RPMI7951 (cell line): Measurements from ENCODE around the gene AFAP1. TPM values are rescaled to one million over a fixed set of nuclear protein-coding genes. Genes with fewer than 3 reads are reported as not detected.

Experiments
- DNase-seq: peaks from one replicate; pipeline ENCODE4 v3.0.0-alpha.2; 2012; ENCODE audit warnings: low read depth
- total RNA-seq: library from RNA; depleted of rRNA; stranded (reverse); fragments of >200 nt; shearing (Covaris generic); gene quantifications from 2 replicates; pipeline ENCODE4 v1.2.3, GENCODE V29; 2014

Gene AFAP1
- total RNA-seq, 1 experiment from 2014 or later = 31.4 TPM

- DNase-seq = no peak
These were observed 153.1 kb downstream of the AFAP1 start for GRCh38 chr4:7786517-7786916.

- DNase-seq = no peak
These were observed 153.6 kb downstream of the AFAP1 start for GRCh38 chr4:7786040-7786439.

GRCh38 chr4:7785017-7785416 lies 154.6 kb downstream of the AFAP1 start:
- no peak for DNase-seq

DNA sequence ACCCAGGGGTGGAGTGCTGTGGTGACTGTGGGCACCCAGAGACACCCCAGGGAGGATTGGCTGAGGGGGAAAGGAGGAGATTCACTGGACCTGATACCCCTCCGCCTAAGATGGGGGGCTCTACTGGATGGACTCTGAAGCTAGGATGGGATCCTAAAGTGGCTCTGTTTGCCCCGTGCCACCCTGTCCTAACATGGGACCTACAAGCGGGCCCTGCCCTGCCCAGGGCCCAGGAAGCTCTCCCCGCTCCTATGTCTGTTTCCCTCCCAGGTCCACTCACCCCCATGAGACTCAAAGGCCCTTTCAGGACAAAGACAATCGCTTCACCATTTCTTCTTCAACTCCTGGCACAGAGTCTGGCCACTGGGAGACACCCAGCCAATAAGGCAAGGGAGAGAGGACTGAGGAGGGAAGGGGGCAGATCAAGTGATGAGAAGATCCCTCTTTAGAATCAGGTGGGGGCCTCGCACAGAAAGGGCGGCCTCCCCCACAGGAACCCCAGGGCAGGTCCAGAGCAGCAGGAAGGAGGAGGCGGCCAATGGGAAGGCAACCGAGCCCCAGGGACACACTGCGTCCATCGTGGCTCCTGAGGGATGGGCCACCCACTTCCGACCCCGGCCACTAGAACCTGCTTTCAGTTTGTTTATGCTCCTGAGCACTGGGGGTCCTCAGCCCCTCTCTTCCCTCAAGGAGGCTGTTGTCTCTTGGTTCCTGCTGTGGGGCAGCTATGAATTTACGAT lies 155.4 kb downstream of the AFAP1 start:
- no peak for DNase-seq

- no peak for DNase-seq
These were observed 156.1 kb downstream of the AFAP1 start for GRCh38 chr4:7783541-7783940.

- no peak for DNase-seq
These were observed 156.9 kb downstream of the AFAP1 start for GRCh38 chr4:7782783-7783182.

GRCh38 chr4:7781993-7782392 lies 157.7 kb downstream of the AFAP1 start:
- DNase-seq = no peak

GRCh38 chr4:7781366-7781765 lies 158.3 kb downstream of the AFAP1 start:
- no peak for DNase-seq

GRCh38 chr4:7780751-7781348 lies 158.8 kb downstream of the AFAP1 start:
- DNase-seq = no peak

GRCh38 chr4:7779432-7779768 lies 160.3 kb downstream of the AFAP1 start:
- DNase-seq = no peak

GRCh38 chr4:7778510-7779431 lies 160.9 kb downstream of the AFAP1 start:
- DNase-seq = no peak

DNA sequence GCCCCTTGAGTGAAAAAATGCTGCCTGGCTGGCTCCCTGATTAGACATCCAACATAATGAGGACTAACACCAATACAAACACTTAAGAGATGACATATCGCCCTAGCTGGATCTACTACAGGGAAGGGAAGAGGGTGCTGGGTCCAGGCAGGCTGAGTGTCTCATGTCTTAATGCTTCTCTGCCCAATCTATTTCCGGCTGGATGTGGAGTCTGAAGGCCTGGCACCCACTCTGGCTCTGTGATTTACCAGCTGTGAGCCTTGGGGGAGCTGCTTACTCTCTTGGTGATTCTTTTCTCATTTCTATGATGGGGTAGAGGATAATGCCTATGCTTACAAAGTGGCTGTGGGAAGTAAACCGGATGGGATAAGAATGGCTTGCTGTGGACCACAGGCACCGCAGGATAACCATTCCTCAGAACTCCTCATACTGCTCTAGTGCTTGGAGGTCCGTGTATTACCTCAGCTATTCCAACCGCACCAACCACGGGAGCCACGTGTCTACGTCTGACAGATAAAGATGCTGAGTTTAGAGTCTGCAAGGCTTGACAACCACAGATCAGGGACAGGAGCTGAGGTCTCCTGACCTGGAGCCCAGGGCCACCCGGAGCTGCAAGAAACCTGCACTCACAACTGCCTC lies 161.7 kb downstream of the AFAP1 start:
- DNase-seq = no peak

- no peak for DNase-seq
These were observed 162.5 kb downstream of the AFAP1 start for GRCh38 chr4:7777017-7777710.

DNA sequence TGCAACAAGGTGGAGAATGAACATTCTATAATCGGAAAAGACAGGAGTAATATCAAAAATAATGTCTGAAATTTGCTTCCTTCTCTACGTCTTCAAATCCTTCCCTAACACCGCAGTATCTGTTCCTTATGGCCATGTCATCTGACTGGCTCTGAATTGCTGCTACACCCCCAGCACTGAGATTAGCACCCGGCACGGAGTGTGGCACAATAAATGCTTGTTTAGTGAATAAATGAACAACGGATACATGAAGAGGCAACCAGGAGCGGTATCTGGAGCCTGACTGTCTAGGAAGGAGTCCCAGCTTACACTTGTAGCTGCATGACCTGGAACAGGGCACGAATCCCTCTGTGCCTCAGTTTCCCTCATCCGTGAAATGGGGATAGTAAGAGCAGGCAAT lies 164.3 kb downstream of the AFAP1 start:
- DNase-seq = no peak

DNA sequence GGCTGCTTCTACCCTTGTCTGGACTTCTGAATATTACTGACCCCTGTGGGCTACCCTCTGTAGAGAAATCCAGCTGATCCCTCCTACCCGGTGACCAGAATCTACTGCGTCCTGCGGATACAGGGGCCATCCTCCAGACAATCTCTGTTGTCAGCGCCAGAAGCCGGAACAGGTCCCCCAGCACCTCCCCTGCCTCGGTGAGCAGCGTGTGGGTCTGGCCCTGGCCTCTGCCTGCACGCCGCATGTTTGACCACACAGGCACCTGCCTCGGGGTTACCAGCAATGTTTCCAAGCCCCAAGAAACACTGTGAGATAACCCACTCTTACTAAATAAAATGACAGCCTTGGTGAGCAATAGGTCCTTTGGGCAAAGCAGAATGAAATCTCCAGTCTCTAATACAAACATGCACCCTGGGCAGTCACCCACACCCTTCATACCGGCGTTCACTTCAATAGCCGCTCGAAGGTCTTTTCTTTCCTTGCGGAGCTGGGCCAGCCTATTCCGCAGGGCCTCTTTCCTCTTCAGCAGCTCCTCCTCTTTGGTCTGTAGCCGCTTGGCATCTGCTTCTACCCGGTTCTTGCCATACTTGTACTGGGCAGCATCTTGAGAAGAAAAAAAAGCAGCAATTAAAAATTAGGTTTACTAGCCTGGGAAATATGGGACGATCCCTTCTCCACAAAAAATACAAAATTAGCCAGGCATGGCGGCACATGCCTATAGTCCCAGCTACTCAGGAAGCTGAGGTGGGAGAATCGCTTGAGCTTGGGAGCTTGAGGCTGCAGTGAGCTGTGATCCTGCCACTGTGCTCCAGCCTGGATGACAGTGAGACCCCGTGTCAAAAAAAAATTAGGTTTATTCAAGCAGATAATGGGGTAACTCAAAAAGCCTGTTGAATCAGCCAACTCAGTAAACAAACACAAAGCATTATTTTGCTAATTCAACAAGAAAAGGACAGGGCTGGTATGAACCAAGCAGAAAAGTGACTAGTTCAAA lies 165.1 kb downstream of the AFAP1 start:
- no peak for DNase-seq

- DNase-seq = no peak
These were observed 166.1 kb downstream of the AFAP1 start for GRCh38 chr4:7773401-7774180.

DNA sequence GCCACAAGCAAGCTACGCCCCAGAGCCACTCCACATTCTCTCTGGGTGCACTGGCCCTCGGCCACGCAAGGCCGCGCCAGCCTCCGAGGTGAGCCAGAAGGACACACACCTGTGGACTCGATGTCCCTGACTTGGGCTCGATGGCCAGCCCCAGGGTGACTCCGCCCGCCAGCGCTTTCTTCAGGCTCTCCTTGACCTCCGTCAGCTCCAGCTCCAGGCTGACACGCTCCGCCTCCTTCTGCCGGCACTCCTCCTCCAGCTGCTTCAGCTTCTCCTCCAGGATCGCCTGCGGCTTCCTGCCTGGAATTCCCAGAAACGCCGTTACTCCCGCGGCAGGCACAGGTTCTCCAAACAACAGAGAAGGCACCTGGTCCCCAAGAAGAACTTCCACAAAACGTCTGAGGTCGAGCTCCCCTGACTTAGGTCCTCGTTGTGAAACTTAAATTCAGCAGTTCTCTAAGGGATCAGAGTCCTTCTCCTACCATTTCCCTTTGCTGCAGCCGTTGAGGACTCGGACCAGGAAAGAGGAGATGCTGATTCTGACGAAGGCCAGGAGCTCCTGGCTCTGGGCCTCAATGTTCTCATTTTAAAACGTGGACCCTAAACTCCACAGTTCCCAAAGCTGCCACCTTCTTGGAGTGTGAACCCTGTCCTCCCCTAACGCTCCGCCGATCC lies 166.8 kb downstream of the AFAP1 start:
- no peak for DNase-seq

DNA sequence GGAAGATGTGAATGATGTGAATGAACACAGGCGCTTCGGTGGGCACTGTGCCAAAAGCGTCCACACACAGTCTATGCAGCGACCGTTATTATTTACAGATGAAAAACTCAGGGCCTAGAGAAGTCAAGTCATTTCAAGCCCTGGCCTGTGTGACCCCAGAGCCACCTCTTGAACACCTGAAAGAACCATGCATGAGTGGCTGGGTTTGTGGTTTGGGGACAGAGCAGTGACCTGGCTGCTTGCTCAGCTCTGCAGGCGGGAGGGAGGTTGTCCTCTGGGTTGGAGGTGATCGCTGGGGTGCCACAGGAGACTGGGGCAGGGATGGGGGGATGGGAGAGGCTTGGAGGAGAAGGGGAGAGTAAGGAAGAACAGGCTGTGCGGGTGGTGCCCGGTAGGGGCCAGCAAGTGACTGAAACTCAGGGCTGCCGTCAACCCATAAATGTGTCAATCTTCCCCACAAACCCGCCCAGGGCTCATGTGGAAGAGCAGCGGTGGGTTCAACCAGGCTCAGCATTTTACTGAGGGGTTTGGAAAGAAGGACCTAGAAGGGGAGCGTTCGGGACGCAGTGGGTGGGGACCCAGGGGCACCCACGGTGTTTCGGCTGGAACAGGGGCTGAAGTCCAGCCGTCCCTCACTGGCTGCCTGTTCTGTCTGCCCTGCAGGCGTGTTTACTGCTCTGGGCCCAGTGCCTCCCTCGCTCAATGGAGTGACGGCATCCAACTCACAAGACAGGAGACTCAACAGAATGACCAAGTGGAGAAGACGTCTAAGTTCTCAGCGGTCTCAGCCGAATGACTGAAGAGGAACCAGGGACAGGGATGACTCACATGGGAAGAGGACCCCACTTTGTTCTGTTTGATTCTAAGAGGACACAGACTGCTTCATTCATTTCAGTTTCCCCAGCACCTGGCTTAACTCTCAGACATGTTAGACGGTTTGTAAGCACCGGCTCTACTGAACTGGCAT lies 167.8 kb downstream of the AFAP1 start:
- DNase-seq = no peak
